ENCODE data around the gene ASB15. TPM values are rescaled to one million over a fixed set of nuclear protein-coding genes. Genes with fewer than 3 reads are reported as not detected.

ASB15 gene
- polyA plus RNA-seq, 3 donors: not detected

- Histone ChIP-seq H3K36me3 (replicated peaks in 1 of 2; ENCODE audit: control insufficient read depth in 1 of 2, insufficient read depth in 2 of 2, low read length in 2 of 2) (no peaks in the 10 kb centered on the region), H3K9ac (ENCODE audit: insufficient read depth, low read length, poor library complexity, severe bottlenecking) (no peak overlapping the region), H3K79me2 (ENCODE audit: insufficient read depth, low read length) (no peaks in the 10 kb centered on the region), H3K9me3 (replicated peaks in 1 of 2; ENCODE audit: control insufficient read depth in 1 of 2, insufficient read depth in 1 of 2, low read length in 2 of 2) (no peaks in the 10 kb centered on the region), H3K4me2 (replicated peaks; ENCODE audit: extremely low read depth, low read length, poor library complexity, severe bottlenecking) (no peak overlapping the region), H2AFZ (ENCODE audit: insufficient read depth, low read depth, low read length, poor library complexity, severe bottlenecking) (no peak overlapping the region), H3K27me3 (ENCODE audit: control insufficient read depth in 2 of 2, insufficient read depth in 2 of 2, low read length in 2 of 2) (no peaks in the 10 kb centered on the region), H3K4me1 (ENCODE audit: control insufficient read depth in 1 of 2, insufficient read depth in 2 of 2, low read length in 2 of 2) (no peaks in the 10 kb centered on the region), H3K27ac (ENCODE audit: low read depth in 1 of 2, low read length in 2 of 2) (no peak overlapping the region), H3K4me3 (replicated peaks in 1 of 3; ENCODE audit: low read depth in 2 of 3, low read length in 3 of 3) (no peak overlapping the region), H4K20me1 (ENCODE audit: insufficient read depth, low read length) (no peaks in the 10 kb centered on the region)
- intact Hi-C loops (cut with micrococcal nuclease): no loop called here
- no peak for DNase-seq
- Mint-ChIP-seq H3K27me3 (ENCODE audit: low read depth in 3 of 3) (peaks cover 0 to 11% (median 6%) of the 10 kb centered on the region in 3 donors), H3K9me3 (no peaks in the 10 kb centered on the region), H3K36me3 (no peaks in the 10 kb centered on the region), H3K4me3 (no peak overlapping the region), H3K4me1 (no peaks in the 10 kb centered on the region), H3K27ac (no peak overlapping the region)
- no peak for TF ChIP-seq CTCF (IDR thresholded peaks at IDR 0.05)
- no CpG with 5 or more reads among the region's 4 CpGs for WGBS (ENCODE audit: insufficient coverage)
Measured at GRCh38 chr7:123583821-123584220, 17.8 kb upstream of the ASB15 start.

GRCh38 chr7:123588376-123588775 is 13.2 kb upstream of the ASB15 start:
- DNase-seq: no peak
- TF ChIP-seq CTCF (IDR thresholded peaks at IDR 0.05): no peak
- no peak overlapping the region for H3K4me2 ChIP-seq (replicated peaks; ENCODE audit: extremely low read depth, low read length, poor library complexity, severe bottlenecking)
- Mint-ChIP-seq H3K4me3 (no peak overlapping the region), H3K27ac (no peak overlapping the region), H3K4me1 (no peaks in the 10 kb centered on the region), H3K9me3 (peaks cover 0 to 3% (median 0%) of the 10 kb centered on the region in 7 donors), H3K27me3 (ENCODE audit: low read depth in 3 of 3) (peaks cover 0 to 12% (median 11%) of the 10 kb centered on the region in 3 donors), H3K36me3 (no peaks in the 10 kb centered on the region)
- H3K27ac ChIP-seq (ENCODE audit: low read depth in 1 of 2, low read length in 2 of 2): no peak overlapping the region
- H3K9ac ChIP-seq (ENCODE audit: insufficient read depth, low read length, poor library complexity, severe bottlenecking): no peak overlapping the region
- H3K9me3 ChIP-seq (replicated peaks in 1 of 2; ENCODE audit: control insufficient read depth in 1 of 2, insufficient read depth in 1 of 2, low read length in 2 of 2): no peaks in the 10 kb centered on the region
- H3K4me3 ChIP-seq (replicated peaks in 1 of 3; ENCODE audit: low read depth in 2 of 3, low read length in 3 of 3): no peak overlapping the region
- no peaks in the 10 kb centered on the region for H4K20me1 ChIP-seq (ENCODE audit: insufficient read depth, low read length)
- H2AFZ ChIP-seq (ENCODE audit: insufficient read depth, low read depth, low read length, poor library complexity, severe bottlenecking): no peak overlapping the region
- no CpG with 5 or more reads among the region's 2 CpGs for WGBS (ENCODE audit: insufficient coverage)
- H3K79me2 ChIP-seq (ENCODE audit: insufficient read depth, low read length): no peaks in the 10 kb centered on the region
- intact Hi-C loops (cut with micrococcal nuclease): no loop called here
- no peaks in the 10 kb centered on the region for H3K4me1 ChIP-seq (ENCODE audit: control insufficient read depth in 1 of 2, insufficient read depth in 2 of 2, low read length in 2 of 2)
- H3K36me3 ChIP-seq (replicated peaks in 1 of 2; ENCODE audit: control insufficient read depth in 1 of 2, insufficient read depth in 2 of 2, low read length in 2 of 2): no peaks in the 10 kb centered on the region
- no peaks in the 10 kb centered on the region for H3K27me3 ChIP-seq (ENCODE audit: control insufficient read depth in 2 of 2, insufficient read depth in 2 of 2, low read length in 2 of 2)

Measured in CD14-positive monocyte (primary cell).